Neuronal stem cell (in vitro differentiated cells): Measurements from ENCODE around the gene HOXA2.
A peak's percentile ranks its signal among the peaks of the same experiment; 100 is the strongest.

ENCODE experiments used
- DNase-seq: peaks from one replicate; pipeline ENCODE4 v3.0.0-alpha.2; 2013; ENCODE audit warnings: low spot score
- H2AFZ ChIP-seq: one replicate; pipeline ENCODE4 v1.6.1; 2013; ENCODE audit warnings: mild to moderate bottlenecking, low read length, inconsistent platforms
- H2AK5ac ChIP-seq: 2 replicates; pipeline ENCODE4 v1.6.1; 2013; ENCODE audit warnings: low read depth, mild to moderate bottlenecking, inconsistent platforms, low read length, moderate library complexity, mixed read lengths
- H2BK120ac ChIP-seq: 2 replicates; pipeline ENCODE4 v1.6.1; 2013; ENCODE audit warnings: low read depth, mild to moderate bottlenecking, inconsistent platforms, low read length, moderate library complexity, mixed read lengths
- H2BK12ac ChIP-seq: one replicate; pipeline ENCODE4 v1.6.1; 2013; ENCODE audit warnings: low read length, inconsistent platforms
- H2BK15ac ChIP-seq: 2 replicates; pipeline ENCODE4 v1.6.1; 2013; ENCODE audit warnings: mild to moderate bottlenecking, low read length, inconsistent platforms, mixed read lengths
- H2BK5ac ChIP-seq: one replicate; pipeline ENCODE4 v1.6.1; 2013; ENCODE audit warnings: inconsistent platforms, mild to moderate bottlenecking, low read length, moderate library complexity
- H3K14ac ChIP-seq: one replicate; pipeline ENCODE4 v1.6.1; 2013; ENCODE audit warnings: low read length, inconsistent platforms
- H3K18ac ChIP-seq: 2 replicates; pipeline ENCODE4 v1.6.1; 2013; ENCODE audit warnings: low read length, inconsistent platforms
- H3K23ac ChIP-seq: 2 replicates; pipeline ENCODE4 v1.6.1; 2013; ENCODE audit warnings: low read depth, mild to moderate bottlenecking, mixed read lengths, low read length, inconsistent platforms; ENCODE audit not compliant: poor library complexity
- H3K27ac ChIP-seq: replicated peaks from 3 replicates; pipeline ENCODE4 v1.5.1; 2013; ENCODE audit warnings: low read length, inconsistent platforms
- H3K27me3 ChIP-seq, 3 experiments: 2 replicates each; pipeline ENCODE4 v1.6.1; 2013; ENCODE audit warnings: low read length in 3 of 3, mild to moderate bottlenecking in 2 of 3, inconsistent platforms in 1 of 3, low read depth in 1 of 3, mixed read lengths in 1 of 3, moderate library complexity in 1 of 3; ENCODE audit not compliant: control insufficient read depth in 3 of 3, insufficient read depth in 3 of 3
- H3K36me3 ChIP-seq, 2 donors: replicated peaks in 1 of 2; 2 replicates each; pipeline ENCODE4 v1.6.1; 2013; ENCODE audit warnings: low read length in 2 of 2; ENCODE audit not compliant: control insufficient read depth in 2 of 2, insufficient read depth in 2 of 2
- H3K4ac ChIP-seq: 2 replicates; pipeline ENCODE4 v1.6.1; 2013; ENCODE audit warnings: inconsistent platforms, mild to moderate bottlenecking, low read length, moderate library complexity
- H3K4me1 ChIP-seq, 2 donors: 1 replicate in 1 of 2; 2 replicates in 1 of 2; pipeline ENCODE4 v1.6.1; 2013; ENCODE audit warnings: low read length in 2 of 2, low read depth in 1 of 2; ENCODE audit not compliant: control insufficient read depth in 2 of 2, insufficient read depth in 1 of 2
- H3K4me2 ChIP-seq: one replicate; pipeline ENCODE4 v1.6.1; 2013; ENCODE audit warnings: mild to moderate bottlenecking, low read length, inconsistent platforms; ENCODE audit not compliant: insufficient read depth, poor library complexity, severe bottlenecking
- H3K4me3 ChIP-seq, 2 donors: 2 replicates each; pipeline ENCODE4 v1.5.1; 2013; ENCODE audit warnings: low read length in 2 of 2, mild to moderate bottlenecking in 2 of 2, inconsistent platforms in 1 of 2, moderate library complexity in 1 of 2
- H3K79me1 ChIP-seq: one replicate; pipeline ENCODE4 v1.6.1; 2013; ENCODE audit warnings: low read depth, mild to moderate bottlenecking, inconsistent platforms, low read length, moderate library complexity
- H3K9ac ChIP-seq: one replicate; pipeline ENCODE4 v1.6.1; 2013; ENCODE audit warnings: mild to moderate bottlenecking, low read depth, low read length, inconsistent platforms; ENCODE audit not compliant: poor library complexity
- H3K9me3 ChIP-seq, 2 donors: replicated peaks in 1 of 2; 2 replicates each; pipeline versions ENCODE3 to v1.6.1; 2013; ENCODE audit warnings: low read length in 2 of 2, mild to moderate bottlenecking in 2 of 2, inconsistent platforms in 1 of 2, low read depth in 1 of 2, mixed read lengths in 1 of 2, moderate library complexity in 1 of 2; ENCODE audit not compliant: control insufficient read depth in 2 of 2, insufficient read depth in 1 of 2
- H4K8ac ChIP-seq: one replicate; pipeline ENCODE4 v1.6.1; 2013; ENCODE audit warnings: low read depth, mild to moderate bottlenecking, inconsistent platforms, low read length, moderate library complexity
- H4K91ac ChIP-seq: one replicate; pipeline ENCODE4 v1.6.1; 2013; ENCODE audit warnings: low read length, low read depth, mild to moderate bottlenecking, inconsistent platforms; ENCODE audit not compliant: poor library complexity
- WGBS, 2 donors: extraction: QIAGEN DNeasy Blood & Tissue Kit; methylation state at CpG; one replicate each; pipeline ENCODE4 v1.1.7; 2013; ENCODE audit warnings: missing lambda C conversion rate in 2 of 2, mixed read lengths in 1 of 2; ENCODE audit not compliant: insufficient read length in 2 of 2, insufficient replicate concordance in 1 of 2; ENCODE audit errors: extremely low coverage in 2 of 2; 5-methylcytosine and 5-hydroxymethylcytosine counted together

The HOXA2 gene

GRCh38 chr7:27105301-27106031, 3.0 kb upstream of the HOXA2 start:
- Histone ChIP-seq H2BK12ac (no peak overlapping the region), H3K9me3 (peaks cover 2% of the 10 kb centered on the region in 2 donors), H3K23ac (no peak overlapping the region), H3K27me3 (peaks cover 79 to 99% (median 97%) of the 10 kb centered on the region in 3 experiments), H3K4me1 (peaks cover 0 to 1% of the 10 kb centered on the region in 2 donors), H2AFZ (no peak overlapping the region), H3K79me1 (no peaks in the 10 kb centered on the region), H4K91ac (no peak overlapping the region), H3K9ac (no peak overlapping the region), H2BK5ac (no peak overlapping the region), H3K27ac (no peak overlapping the region), H3K18ac (no peak overlapping the region), H3K4me3 (no peak overlapping the region), H3K36me3 (no peaks in the 10 kb centered on the region), H3K4me2 (no peak overlapping the region), H3K14ac (no peak overlapping the region), H4K8ac (no peak overlapping the region), H2BK120ac (no peak overlapping the region), H2AK5ac (no peak overlapping the region), H3K4ac (no peak overlapping the region), H2BK15ac (no peak overlapping the region)
- no CpG with 5 or more reads among the region's 13 CpGs for WGBS, 2 donors
- DNase-seq, result no peak

GRCh38 chr7:27104341-27105058, 2.0 kb upstream of the HOXA2 start:
- WGBS, 2 donors, result no CpG with 5 or more reads among the region's 13 CpGs
- Histone ChIP-seq H3K4me2 (no peak overlapping the region), H3K27me3 (peaks cover 69 to 100% (median 91%) of the 10 kb centered on the region in 3 experiments), H3K36me3 (no peaks in the 10 kb centered on the region), H4K91ac (no peak overlapping the region), H2AK5ac (no peak overlapping the region), H3K23ac (no peak overlapping the region), H3K4me1 (peaks cover 0 to 1% of the 10 kb centered on the region in 2 donors), H3K27ac (no peak overlapping the region), H2BK5ac (no peak overlapping the region), H3K79me1 (no peaks in the 10 kb centered on the region), H3K9me3 (peaks cover 0 to 2% of the 10 kb centered on the region in 2 donors), H2AFZ (no peak overlapping the region), H2BK15ac (no peak overlapping the region), H3K14ac (no peak overlapping the region), H3K18ac (no peak overlapping the region), H3K4me3 (no peak overlapping the region), H3K4ac (no peak overlapping the region), H4K8ac (no peak overlapping the region), H2BK120ac (no peak overlapping the region), H3K9ac (no peak overlapping the region), H2BK12ac (no peak overlapping the region)
- DNase-seq, result no peak

- Histone ChIP-seq H2AK5ac (no peak overlapping the region), H3K4me1 (peaks cover 0 to 1% of the 10 kb centered on the region in 2 donors), H2BK12ac (no peak overlapping the region), H3K14ac (no peak overlapping the region), H3K27ac (no peak overlapping the region), H3K18ac (peak overlapping the region; percentile 8), H3K4me3 (no peak overlapping the region), H4K91ac (no peak overlapping the region), H3K27me3 (peaks cover 69 to 100% (median 90%) of the 10 kb centered on the region in 3 experiments), H3K4ac (no peak overlapping the region), H2AFZ (peak overlapping the region; percentile 22), H3K4me2 (no peak overlapping the region), H4K8ac (no peak overlapping the region), H3K79me1 (no peaks in the 10 kb centered on the region), H2BK15ac (no peak overlapping the region), H2BK5ac (no peak overlapping the region), H2BK120ac (no peak overlapping the region), H3K36me3 (no peaks in the 10 kb centered on the region), H3K23ac (peak overlapping the region; percentile 28), H3K9ac (no peak overlapping the region), H3K9me3 (peaks cover 0 to 2% of the 10 kb centered on the region in 2 donors)
- no CpG with 5 or more reads among the region's 35 CpGs for WGBS, 2 donors
- no peak for DNase-seq
Observed at GRCh38 chr7:27103489-27104226, 1.2 kb upstream of the HOXA2 start.
